HuH-7.5 (cell line): ENCODE measurements around the gene ENTPD3.

ENCODE experiments used
- DNase-seq: peaks from one replicate; pipeline ENCODE4 v3.0.0; 2011; ENCODE audit warnings: low spot score

The ENTPD3 gene, protein sequence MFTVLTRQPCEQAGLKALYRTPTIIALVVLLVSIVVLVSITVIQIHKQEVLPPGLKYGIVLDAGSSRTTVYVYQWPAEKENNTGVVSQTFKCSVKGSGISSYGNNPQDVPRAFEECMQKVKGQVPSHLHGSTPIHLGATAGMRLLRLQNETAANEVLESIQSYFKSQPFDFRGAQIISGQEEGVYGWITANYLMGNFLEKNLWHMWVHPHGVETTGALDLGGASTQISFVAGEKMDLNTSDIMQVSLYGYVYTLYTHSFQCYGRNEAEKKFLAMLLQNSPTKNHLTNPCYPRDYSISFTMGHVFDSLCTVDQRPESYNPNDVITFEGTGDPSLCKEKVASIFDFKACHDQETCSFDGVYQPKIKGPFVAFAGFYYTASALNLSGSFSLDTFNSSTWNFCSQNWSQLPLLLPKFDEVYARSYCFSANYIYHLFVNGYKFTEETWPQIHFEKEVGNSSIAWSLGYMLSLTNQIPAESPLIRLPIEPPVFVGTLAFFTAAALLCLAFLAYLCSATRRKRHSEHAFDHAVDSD

GRCh38 chr3:40387001-40387894 lies at the start of gene ENTPD3:
Gene ENTPD3, plus strand, starts transcription at chr3:40387184. Its CDS starts 874 bp downstream, at chr3:40388058.
- no peak for DNase-seq

GRCh38 chr3:40339871-40340270 lies 47.1 kb upstream of the ENTPD3 start:
- DNase-seq, result no peak

- DNase-seq, result no peak
Observed at GRCh38 chr3:40340541-40341170, 46.3 kb upstream of the ENTPD3 start.

GRCh38 chr3:40341671-40342070 lies 45.3 kb upstream of the ENTPD3 start:
- no peak for DNase-seq

DNA sequence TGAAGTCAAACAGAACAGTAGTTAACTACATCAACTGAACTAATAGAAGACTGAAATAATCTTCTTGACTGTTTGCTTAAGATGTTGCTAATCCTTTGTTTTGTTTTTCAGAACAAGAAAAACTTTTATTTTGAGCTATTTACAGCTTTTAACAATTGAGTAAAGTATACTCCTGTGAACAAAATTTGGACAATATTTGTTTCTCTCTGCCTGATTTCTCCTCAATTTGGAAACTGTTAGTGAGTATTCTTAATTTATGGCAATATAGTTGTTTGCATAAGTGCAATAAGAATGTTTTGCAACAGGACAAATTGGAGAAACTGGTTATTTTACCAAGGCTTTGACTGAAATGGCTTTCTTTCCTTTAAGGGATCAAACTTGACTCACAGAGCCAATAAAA lies 36.5 kb upstream of the ENTPD3 start:
- no peak for DNase-seq

DNA sequence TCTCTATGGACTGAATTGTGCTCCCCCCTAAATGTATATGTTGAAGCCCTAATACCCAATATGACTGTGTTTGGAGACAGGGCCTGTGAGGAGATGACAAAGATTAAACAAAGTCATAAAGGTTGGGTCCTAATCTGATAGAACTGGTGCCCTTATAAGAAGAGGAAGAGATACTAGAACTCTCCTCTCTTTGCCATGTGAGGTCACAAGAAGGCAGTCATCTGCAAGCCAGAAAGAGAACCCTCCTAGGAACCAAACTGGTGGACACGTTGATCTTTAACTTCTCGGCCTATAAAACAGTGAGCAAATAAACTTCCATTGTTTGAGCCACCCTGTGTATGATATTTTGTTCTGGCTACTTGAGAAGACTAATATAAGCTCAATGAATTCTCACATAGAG lies 31.6 kb upstream of the ENTPD3 start:
- DNase-seq, result no peak

- no peak for DNase-seq
Observed at GRCh38 chr3:40358454-40358853, 28.5 kb upstream of the ENTPD3 start.

GRCh38 chr3:40363674-40364073 lies 23.3 kb upstream of the ENTPD3 start:
- no peak for DNase-seq

GRCh38 chr3:40366203-40367162 lies 20.5 kb upstream of the ENTPD3 start:
- no peak for DNase-seq

DNA sequence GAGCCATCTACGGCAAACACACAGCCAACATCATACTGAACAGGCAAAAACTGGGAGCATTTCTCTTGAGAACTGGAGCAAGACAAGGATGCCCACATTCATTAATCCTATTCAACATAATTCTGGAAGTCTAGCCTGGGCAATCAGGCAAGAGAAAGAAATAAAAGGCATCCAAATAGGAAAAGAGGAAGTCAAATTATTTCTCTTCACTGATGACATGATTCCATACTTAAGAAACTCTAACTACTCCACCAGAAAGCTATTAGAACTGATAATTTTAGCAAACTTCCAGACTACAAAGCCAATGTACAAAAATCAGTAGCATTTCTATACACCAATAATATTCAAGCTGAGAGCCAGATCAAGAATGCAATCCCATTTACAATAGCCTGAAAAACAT lies 17.3 kb upstream of the ENTPD3 start:
- no peak for DNase-seq

DNA sequence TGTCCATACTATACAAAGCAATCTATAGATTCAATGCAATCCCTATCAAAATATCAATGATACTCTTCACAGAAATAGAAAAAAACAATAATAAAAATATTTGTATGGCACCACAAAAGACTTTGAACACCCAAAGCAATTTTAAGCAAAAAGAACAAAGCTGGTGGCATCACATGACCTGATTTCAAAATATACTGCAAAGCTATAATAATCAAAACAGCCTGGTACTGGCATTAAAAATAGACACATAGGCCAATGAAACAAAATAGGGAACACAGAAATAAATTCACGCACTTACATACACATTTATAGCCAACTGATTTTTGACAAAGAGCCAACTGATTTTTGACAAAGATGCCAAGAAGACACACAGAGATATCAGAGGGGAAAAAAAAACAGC lies 9.2 kb upstream of the ENTPD3 start:
- DNase-seq, result no peak

DNA sequence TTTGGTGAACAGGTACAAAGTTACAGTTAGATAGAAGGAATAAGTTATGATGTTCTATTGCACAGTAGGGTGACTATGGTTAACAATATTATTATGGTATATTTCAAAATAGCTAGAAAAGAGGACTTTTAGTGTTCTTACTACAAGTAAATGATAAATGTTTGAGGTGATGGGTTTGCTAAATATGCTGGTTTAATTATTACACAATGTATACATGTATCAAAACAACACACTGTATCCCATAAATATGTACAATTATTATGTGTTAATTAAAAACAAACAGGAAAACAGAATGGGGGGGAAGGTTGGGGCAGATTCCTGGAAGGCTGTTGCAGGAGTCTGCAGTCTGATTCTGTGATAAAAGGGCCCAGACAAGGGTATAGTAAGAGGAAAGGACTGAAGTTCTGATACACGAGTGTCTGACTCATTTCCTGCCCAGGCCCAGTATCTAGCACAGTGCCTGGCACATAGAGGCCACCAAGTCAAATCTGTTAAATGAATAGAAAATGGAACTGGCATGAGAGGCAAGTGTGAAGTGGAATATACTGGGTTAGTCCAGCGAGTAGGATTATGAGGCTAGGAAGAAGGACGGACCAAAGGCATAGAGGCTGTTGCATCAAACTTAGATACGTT lies 7.2 kb upstream of the ENTPD3 start:
- no peak for DNase-seq

- DNase-seq, result no peak
Observed at GRCh38 chr3:40381904-40382616, 4.9 kb upstream of the ENTPD3 start.

DNA sequence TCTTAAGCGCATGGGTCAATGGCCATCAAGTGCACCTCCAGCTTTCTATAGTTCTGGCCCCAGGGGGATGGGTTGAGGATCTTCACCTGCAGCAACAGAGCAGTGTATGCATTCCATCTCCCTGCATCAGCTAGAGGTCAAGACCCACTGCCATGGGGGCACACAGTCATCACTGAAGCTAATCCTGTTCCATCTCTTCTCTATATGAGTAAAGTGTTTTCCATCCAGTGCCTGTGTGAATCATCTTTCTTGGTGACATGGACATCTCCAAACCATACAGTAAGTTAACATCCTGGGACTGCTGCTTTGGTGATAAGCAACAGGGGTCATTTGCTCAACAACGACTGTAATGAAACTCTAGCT lies 4.4 kb upstream of the ENTPD3 start:
- DNase-seq, result no peak

DNA sequence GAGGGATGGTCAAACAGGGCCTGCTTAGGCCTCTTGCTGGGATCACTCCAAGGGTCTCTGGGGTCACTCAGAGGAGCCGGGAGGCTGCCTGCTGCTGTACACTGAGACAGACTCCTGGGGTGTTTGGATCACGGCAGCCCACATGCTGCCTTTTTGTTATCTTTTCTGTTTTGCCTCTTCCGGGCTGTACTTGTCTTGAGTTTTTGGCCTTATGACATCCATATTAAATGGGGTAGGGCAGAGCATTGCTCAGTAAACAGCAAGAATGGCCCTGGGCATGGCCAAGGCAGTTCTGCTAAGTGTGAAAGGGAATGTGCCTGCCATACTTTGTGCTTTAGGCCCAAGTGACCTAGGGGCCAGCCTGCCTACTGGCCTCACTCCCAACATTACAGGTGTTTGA lies 771 bp upstream of the ENTPD3 start:
- no peak for DNase-seq

- DNase-seq, result no peak
Observed at GRCh38 chr3:40387895-40388254, 891 bp downstream of the ENTPD3 start.

- no peak for DNase-seq
Observed at GRCh38 chr3:40396406-40396805, 9.4 kb downstream of the ENTPD3 start.

DNA sequence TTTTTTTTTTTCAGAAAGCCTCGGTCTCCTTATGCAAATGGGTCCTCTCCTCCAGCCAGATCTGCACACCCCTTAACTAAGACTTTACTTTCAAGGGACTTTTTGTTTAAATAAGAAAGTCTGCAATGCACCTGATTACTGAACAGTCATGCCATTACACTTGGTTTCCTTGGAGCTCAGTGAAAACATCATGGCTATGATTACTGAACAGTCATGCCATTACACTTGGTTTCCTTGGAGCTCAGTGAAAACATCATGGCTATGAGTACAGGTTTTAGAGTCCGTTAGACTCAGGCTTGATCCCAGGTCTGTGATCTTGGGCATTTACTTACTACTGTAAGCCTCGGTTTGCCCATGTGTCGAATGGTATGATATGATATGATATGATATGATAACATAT lies 10.1 kb downstream of the ENTPD3 start:
- DNase-seq, result no peak

DNA sequence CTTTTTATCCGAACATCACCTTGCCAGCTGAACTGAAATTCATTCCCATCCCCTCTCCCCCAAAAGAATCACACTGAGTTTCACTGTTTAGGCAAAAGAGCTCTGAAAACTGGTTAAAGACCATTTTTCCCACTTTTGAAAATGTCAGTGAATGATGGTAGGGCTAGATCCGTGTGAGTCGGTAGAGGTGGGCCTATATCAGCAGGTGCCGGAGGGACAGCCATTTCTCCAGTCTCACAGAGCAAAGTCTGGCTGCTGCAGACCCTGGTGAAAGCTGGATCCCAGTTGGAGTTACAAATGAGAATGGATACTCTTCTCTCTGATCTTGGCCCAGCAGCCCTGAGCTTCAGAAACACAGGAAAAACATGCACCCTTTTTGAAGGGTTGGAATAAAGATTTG lies 10.9 kb downstream of the ENTPD3 start:
- DNase-seq, result no peak

- DNase-seq, result peak; percentile 33
Observed at GRCh38 chr3:40398346-40398745, 11.4 kb downstream of the ENTPD3 start.
